Adrenal gland (tissue), 5 donors: ENCODE data around the gene NOC4L.

Experiments
- CTCF ChIP-seq, 6 experiments: fragments of 450-650 bp in 4 of 6; fragments of 200-600 bp in 2 of 6; sonication (generic) in 1 of 6; IDR thresholded peaks; 1 replicate in 5 of 6; 2 replicates in 1 of 6; pipeline versions ENCODE4 v1.5.1 to v1.8.0; 2016 to 2021; ENCODE audit warnings: antibody characterized with exemption in 6 of 6, mild to moderate bottlenecking in 2 of 6, moderate library complexity in 1 of 6
- POLR2A ChIP-seq, 2 donors: fragments of 450-650 bp; IDR thresholded peaks; one replicate each; pipeline ENCODE4 v1.6.1; 2017; ENCODE audit warnings: antibody characterized with exemption in 2 of 2, mild to moderate bottlenecking in 2 of 2, moderate library complexity in 1 of 2
- donor health status: DM: no; HTN: no; CAD: no.

GRCh38 chr12:132111654-132112304 is 32.5 kb upstream of the NOC4L start:
- TF ChIP-seq CTCF (IDR thresholded peaks at IDR 0.05) (no peak), POLR2A (IDR thresholded peaks at IDR 0.05) (no peak)
